ENCODE data around the gene CDK19.

DNA sequence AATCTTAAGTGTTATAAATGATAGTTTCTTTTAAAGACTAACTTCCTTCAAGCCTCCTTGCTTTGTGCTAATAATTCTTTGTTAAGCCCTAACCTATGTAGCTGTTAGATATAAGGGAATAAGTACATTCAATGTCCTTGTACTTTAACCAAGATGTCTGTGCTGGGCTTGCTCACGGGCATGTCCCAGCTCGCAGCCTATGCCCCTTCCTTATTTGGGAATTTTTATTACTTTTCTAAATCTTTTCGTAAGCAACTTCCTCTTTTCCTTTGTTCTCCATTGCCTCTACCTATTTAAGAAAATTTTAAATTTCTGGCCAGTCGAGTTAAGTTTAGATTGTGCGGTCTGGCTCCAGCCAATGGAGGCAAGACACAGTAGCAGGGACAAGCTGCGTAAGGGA, 26.0 kb upstream of the CDK19 start:
- TF ChIP-seq, protein P1, sequence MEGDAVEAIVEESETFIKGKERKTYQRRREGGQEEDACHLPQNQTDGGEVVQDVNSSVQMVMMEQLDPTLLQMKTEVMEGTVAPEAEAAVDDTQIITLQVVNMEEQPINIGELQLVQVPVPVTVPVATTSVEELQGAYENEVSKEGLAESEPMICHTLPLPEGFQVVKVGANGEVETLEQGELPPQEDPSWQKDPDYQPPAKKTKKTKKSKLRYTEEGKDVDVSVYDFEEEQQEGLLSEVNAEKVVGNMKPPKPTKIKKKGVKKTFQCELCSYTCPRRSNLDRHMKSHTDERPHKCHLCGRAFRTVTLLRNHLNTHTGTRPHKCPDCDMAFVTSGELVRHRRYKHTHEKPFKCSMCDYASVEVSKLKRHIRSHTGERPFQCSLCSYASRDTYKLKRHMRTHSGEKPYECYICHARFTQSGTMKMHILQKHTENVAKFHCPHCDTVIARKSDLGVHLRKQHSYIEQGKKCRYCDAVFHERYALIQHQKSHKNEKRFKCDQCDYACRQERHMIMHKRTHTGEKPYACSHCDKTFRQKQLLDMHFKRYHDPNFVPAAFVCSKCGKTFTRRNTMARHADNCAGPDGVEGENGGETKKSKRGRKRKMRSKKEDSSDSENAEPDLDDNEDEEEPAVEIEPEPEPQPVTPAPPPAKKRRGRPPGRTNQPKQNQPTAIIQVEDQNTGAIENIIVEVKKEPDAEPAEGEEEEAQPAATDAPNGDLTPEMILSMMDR (IDR thresholded peaks at IDR 0.05), result no peak
- no peak for TF ChIP-seq POLR2A (IDR thresholded peaks at IDR 0.05)
